ENCODE results near the gene ERRFI1.

Gene ERRFI1

DNA sequence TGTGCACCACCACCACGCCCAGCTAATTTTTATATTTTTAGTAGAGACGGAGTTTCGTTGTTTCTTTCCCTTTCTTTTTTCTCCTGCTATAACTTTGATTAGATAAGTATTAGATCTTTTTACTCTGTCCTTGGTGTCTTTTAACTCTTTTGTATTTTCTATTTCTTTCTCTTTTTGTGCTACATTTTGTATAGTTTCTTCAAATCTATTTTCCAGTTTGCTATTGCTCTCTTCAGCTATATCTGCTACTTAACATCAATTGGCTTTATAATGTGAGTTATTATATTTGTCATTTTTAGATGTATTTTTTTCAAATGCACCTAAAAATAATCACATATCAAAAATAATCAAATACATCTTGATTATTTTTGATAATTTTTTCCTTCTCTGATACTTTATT lies 16.0 kb upstream of the ERRFI1 start:
- no peak for DNase-seq (ENCODE audit: low read depth)
- no peak overlapping the region for H3K4me3 ChIP-seq (ENCODE audit: low read depth, low read length)
- TF ChIP-seq, protein P1, sequence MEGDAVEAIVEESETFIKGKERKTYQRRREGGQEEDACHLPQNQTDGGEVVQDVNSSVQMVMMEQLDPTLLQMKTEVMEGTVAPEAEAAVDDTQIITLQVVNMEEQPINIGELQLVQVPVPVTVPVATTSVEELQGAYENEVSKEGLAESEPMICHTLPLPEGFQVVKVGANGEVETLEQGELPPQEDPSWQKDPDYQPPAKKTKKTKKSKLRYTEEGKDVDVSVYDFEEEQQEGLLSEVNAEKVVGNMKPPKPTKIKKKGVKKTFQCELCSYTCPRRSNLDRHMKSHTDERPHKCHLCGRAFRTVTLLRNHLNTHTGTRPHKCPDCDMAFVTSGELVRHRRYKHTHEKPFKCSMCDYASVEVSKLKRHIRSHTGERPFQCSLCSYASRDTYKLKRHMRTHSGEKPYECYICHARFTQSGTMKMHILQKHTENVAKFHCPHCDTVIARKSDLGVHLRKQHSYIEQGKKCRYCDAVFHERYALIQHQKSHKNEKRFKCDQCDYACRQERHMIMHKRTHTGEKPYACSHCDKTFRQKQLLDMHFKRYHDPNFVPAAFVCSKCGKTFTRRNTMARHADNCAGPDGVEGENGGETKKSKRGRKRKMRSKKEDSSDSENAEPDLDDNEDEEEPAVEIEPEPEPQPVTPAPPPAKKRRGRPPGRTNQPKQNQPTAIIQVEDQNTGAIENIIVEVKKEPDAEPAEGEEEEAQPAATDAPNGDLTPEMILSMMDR (IDR thresholded peaks at IDR 0.05; ENCODE audit: insufficient read depth, low read depth, low read length, missing control alignments): no peak

DNA sequence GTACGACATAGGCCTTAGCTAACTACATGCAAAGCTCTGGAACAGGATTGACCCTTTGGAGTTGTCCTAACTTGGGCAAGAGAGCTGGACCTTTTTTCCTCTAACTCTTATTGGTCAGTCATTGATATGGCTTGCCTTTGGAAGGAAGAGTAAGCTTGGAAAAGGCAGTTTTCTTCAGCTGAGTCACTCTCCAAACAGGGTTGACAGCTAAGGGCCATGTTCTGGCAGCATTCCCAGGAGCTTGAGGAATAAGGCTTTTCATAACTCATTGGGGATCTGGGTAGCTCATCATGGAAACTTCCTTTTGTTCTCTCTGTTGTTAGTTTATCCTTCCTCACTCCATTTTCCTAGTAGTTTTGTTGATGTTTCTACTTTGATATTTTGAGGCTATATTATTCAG lies 14.5 kb upstream of the ERRFI1 start:
- H3K4me3 ChIP-seq (ENCODE audit: low read depth, low read length): no peak overlapping the region
- no peak for DNase-seq (ENCODE audit: low read depth)
- TF ChIP-seq, protein P1 (IDR thresholded peaks at IDR 0.05; ENCODE audit: insufficient read depth, low read depth, low read length, missing control alignments): no peak

DNA sequence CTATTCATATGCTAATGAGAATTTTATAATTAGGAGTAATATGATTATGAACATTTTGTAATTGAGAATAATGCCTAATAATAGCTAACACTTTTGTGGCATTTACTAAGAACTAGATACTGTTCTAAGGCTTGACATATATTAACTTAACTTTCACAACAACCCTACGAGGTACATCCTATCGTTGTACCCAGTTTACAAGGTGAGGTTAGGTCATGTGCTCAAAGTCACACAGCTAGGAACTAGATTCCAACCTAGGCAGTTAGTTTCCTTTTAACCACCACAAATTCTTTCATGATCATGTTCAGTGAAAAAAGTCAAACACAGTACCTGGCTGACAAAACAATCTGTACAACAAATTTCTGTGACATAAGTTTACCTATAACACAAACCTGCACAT lies 13.0 kb upstream of the ERRFI1 start:
- H3K4me3 ChIP-seq (ENCODE audit: low read depth, low read length): no peak overlapping the region
- no peak for DNase-seq (ENCODE audit: low read depth)
- TF ChIP-seq, protein P1 (IDR thresholded peaks at IDR 0.05; ENCODE audit: insufficient read depth, low read depth, low read length, missing control alignments): no peak

DNA sequence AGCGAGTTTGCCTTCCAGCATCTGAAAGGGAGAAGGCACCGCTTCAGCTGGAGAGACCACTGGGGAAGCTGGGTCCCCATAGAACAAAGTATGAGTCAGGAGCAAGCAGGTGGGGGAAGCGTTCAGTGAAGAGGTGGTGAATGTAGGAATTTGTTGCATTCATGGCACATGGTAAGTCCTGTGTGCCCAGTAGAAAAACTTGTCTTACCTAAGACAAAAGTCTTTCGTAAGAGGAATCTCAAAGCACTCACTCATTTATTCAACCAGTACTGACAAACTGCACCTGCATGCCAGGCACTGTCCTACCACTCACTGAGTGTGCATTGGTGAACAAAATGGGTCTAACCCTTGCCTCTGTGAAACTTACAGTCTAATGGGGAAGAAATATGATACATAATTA lies 9.2 kb upstream of the ERRFI1 start:
- no peak overlapping the region for H3K4me3 ChIP-seq (ENCODE audit: low read depth, low read length)
- TF ChIP-seq, protein P1 (IDR thresholded peaks at IDR 0.05; ENCODE audit: insufficient read depth, low read depth, low read length, missing control alignments): no peak
- DNase-seq (ENCODE audit: low read depth): no peak

DNA sequence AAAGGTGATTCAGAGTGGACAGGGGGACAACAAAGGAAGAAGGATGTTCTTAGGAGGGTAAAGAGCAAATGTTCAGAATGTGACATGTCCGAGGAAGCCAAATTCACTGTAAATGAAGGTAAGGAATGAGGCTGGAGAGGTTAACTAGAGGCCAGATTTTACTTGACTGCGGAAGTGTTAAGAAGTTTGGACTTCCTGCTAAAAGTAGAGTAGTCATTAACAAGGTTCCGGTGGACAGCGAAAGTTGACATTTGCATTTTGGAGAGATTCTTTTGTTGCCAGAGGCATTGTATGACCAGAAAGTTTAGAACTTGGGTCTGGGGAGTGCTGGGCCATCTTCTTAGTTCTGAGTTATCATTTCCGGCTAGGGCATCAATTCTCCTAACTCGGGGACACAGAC lies 7.2 kb upstream of the ERRFI1 start:
- no peak overlapping the region for H3K4me3 ChIP-seq (ENCODE audit: low read depth, low read length)
- DNase-seq (ENCODE audit: low read depth): no peak
- TF ChIP-seq, protein P1 (IDR thresholded peaks at IDR 0.05; ENCODE audit: insufficient read depth, low read depth, low read length, missing control alignments): no peak

DNA sequence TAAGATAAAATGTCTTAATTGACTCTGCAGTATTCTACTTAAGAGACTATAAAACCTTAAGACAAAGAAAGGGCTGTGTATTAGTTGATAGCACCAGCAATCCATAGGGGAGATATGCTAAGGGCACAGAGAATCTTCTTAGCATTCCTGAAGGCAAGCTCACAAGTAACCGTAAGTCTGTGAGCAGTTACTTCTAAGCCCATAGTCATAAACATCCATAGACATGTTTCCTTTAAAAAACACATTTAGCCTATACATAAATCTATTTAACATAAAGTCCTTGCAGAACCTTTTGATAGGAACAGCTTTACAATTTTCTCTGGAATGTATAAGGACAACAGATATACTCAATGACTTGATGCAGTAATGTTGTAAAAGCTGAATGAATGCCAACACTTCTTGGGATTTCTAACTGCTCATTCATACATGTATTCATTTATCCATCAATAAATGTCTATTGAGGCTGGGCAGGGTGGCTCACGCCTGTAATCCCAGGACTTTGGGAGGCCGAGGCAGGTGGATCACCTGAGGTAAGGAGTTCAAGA lies 6.3 kb upstream of the ERRFI1 start:
- no peak for DNase-seq (ENCODE audit: low read depth)
- H3K4me3 ChIP-seq (ENCODE audit: low read depth, low read length): no peak overlapping the region
- TF ChIP-seq, protein P1 (IDR thresholded peaks at IDR 0.05; ENCODE audit: insufficient read depth, low read depth, low read length, missing control alignments): no peak

DNA sequence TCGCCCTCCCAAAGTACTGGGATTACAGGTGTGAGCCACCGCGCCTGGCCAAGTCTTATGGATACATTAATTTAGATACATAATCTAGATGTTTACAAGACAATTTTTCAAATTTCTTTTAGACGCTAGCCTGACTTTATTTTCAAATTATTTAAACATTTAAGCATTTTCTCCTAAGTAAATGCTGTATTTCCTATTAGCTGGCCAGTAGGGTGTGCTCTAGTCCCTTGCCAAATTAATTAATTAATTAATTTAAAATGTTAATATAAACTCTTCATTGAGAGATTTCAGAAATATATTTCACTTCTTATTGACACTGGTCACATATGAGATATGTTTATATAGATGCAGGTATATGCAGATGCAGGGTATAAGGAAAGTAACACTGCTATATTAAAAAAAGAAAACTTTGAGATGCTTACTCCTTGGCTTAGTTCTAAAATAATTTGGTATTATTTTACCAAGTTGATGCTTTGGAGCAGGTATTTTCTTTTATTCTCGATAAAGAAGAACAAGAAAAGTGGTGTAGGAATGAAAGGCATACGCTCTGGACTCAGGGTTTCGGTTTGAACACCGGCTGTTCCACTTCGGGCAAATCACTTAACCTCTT lies 5.2 kb upstream of the ERRFI1 start:
- H3K4me3 ChIP-seq (ENCODE audit: low read depth, low read length): no peak overlapping the region
- DNase-seq (ENCODE audit: low read depth): peak; percentile 42
- TF ChIP-seq, protein P1 (IDR thresholded peaks at IDR 0.05; ENCODE audit: insufficient read depth, low read depth, low read length, missing control alignments): peak; percentile 36
